Keratinocyte (primary cell): Measurements from ENCODE around the gene C22orf15. TPM values are rescaled to one million over a fixed set of nuclear protein-coding genes. Genes with fewer than 3 reads are reported as not detected.

ENCODE experiments used
- DNase-seq: peaks from one replicate; pipeline ENCODE4 v3.0.0-alpha.2; 2011; ENCODE audit warnings: low read depth, missing footprints, low spot score
- FAIRE-seq: peaks from 2 replicates; lab custom pipeline; 2011; peaks lifted over from hg19 to GRCh38; lab: Jason Lieb, UNC
- H2AFZ ChIP-seq: 2 replicates; pipeline ENCODE4 v1.6.0; 2012; ENCODE audit warnings: low read length, control low read depth, inconsistent platforms; ENCODE audit not compliant: control insufficient read depth
- H3K27ac ChIP-seq: 2 replicates; pipeline ENCODE4 v1.5.1; 2011; ENCODE audit warnings: low read length; ENCODE audit not compliant: control insufficient read depth, insufficient read depth
- H3K27me3 ChIP-seq: 3 replicates; pipeline ENCODE4 v1.6.0; 2011; ENCODE audit warnings: low read length; ENCODE audit not compliant: control insufficient read depth, insufficient read depth; ENCODE audit errors: extremely low read depth
- H3K36me3 ChIP-seq, 2 experiments: 2 replicates in 1 of 2; 3 replicates in 1 of 2; pipeline ENCODE4 v1.5.1; 2011; ENCODE audit warnings: low read length in 2 of 2, mild to moderate bottlenecking in 1 of 2; ENCODE audit not compliant: control insufficient read depth in 2 of 2, insufficient read depth in 2 of 2; ENCODE audit errors: extremely low read depth in 1 of 2
- H3K4me1 ChIP-seq: 3 replicates; pipeline ENCODE4 v1.5.1; 2011; ENCODE audit warnings: low read length; ENCODE audit not compliant: control insufficient read depth, insufficient read depth; ENCODE audit errors: extremely low read depth
- H3K4me2 ChIP-seq: 3 replicates; pipeline ENCODE4 v1.6.0; 2011; ENCODE audit warnings: low read depth, low read length; ENCODE audit not compliant: control insufficient read depth, insufficient read depth; ENCODE audit errors: extremely low read depth
- H3K4me3 ChIP-seq, 3 experiments: fragments of 200-600 bp in 1 of 3; sonication (generic) in 1 of 3; 2 replicates in 2 of 3; 3 replicates in 1 of 3; pipeline ENCODE4 v1.5.1; 2011 to 2016; ENCODE audit warnings: low read length in 3 of 3, mild to moderate bottlenecking in 3 of 3, control low read depth in 2 of 3, inconsistent platforms in 1 of 3, low read depth in 1 of 3, mixed read lengths in 1 of 3, mixed run types in 1 of 3, moderate library complexity in 1 of 3; ENCODE audit not compliant: control insufficient read depth in 2 of 3, insufficient read depth in 2 of 3; ENCODE audit errors: extremely low read depth in 1 of 3
- H3K79me2 ChIP-seq: 2 replicates; pipeline ENCODE4 v1.6.0; 2012; ENCODE audit warnings: low read length; ENCODE audit not compliant: control insufficient read depth, insufficient read depth
- H3K9ac ChIP-seq: 3 replicates; pipeline ENCODE4 v1.6.0; 2011; ENCODE audit warnings: low read length; ENCODE audit not compliant: control insufficient read depth, insufficient read depth; ENCODE audit errors: extremely low read depth
- H3K9me1 ChIP-seq: 3 replicates; pipeline ENCODE4 v1.6.0; 2011; ENCODE audit warnings: low read length; ENCODE audit not compliant: control insufficient read depth, insufficient read depth; ENCODE audit errors: extremely low read depth
- H3K9me3 ChIP-seq: 2 replicates; pipeline ENCODE4 v1.5.1; 2012; ENCODE audit warnings: low read depth, low read length; ENCODE audit not compliant: control insufficient read depth
- H4K20me1 ChIP-seq: 3 replicates; pipeline ENCODE4 v1.6.0; 2011; ENCODE audit warnings: low read length; ENCODE audit not compliant: control insufficient read depth, insufficient read depth; ENCODE audit errors: extremely low read depth
- EZH2 ChIP-seq: IDR thresholded peaks from one replicate; pipeline ENCODE4 v1.6.1; 2012; ENCODE audit warnings: inconsistent platforms, mild to moderate bottlenecking, low read length, moderate library complexity
- dilution Hi-C: fragments of 300-500 bp; cut with MboI; formaldehyde crosslinking; loops from one replicate; pipeline ENCODE4 v1.7.0; 2020; ENCODE audit warnings: low sequenced_read_pairs; ENCODE audit not compliant: extremely low pct_ligation_motif_present
- polyA plus RNA-seq, 5 experiments: library from polyadenylated mRNA; depleted of rRNA in 3 of 5; stranded (reverse) in 3 of 5; stranded (forward) in 1 of 5; unstranded in 1 of 5; fragments of >200 nt; gene quantifications; 1 replicate in 1 of 5; 2 replicates in 3 of 5; 3 replicates in 1 of 5; pipeline versions ENCODE4 v1.2.1 to v1.2.3, GENCODE V29; 2011 to 2012; ENCODE audit warnings: missing spikeins in 2 of 5, low read depth in 1 of 5, low replicate concordance in 1 of 5
- TF ChIP-seq, protein P1 (sequence below), 3 experiments: IDR thresholded peaks in 1 of 3; conservative IDR thresholded peaks in 1 of 3; optimal IDR thresholded peaks in 1 of 3; 2 replicates in 2 of 3; 3 replicates in 1 of 3; pipeline versions ENCODE3 to v1.5.1; 2011; ENCODE audit warnings: low read length in 3 of 3, mild to moderate bottlenecking in 3 of 3, moderate library complexity in 2 of 3, control low read depth in 1 of 3, inconsistent platforms in 1 of 3; ENCODE audit not compliant: insufficient read depth in 2 of 3; ENCODE audit errors: extremely low read depth in 1 of 3

C22orf15 gene
- polyA plus RNA-seq, 1 donor (not counting 4 experiments of a cell fraction or from before 2014, with no cell fraction given): not detected

DNA sequence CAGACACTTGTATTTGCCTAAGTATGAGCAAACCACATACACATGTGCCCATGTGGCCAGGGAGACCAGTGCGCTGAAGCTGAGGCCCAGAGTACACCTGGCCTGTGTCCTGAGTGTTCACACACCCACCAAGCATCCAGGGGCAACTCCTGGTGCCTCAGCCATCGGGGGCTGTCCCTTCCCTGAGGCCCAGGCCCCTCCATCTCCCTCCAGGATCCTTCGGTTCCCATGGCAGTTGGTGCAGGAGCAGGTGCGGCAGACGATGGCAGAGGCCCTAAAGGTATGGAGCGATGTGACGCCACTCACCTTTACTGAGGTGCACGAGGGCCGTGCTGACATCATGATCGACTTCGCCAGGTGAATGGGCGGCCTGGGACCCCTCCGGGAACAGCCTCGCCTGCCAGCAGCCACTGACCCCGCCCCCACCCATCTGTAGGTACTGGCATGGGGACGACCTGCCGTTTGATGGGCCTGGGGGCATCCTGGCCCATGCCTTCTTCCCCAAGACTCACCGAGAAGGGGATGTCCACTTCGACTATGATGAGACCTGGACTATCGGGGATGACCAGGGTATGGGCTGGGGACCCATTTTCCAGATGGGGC lies 17.5 kb downstream of the C22orf15 start:
- H3K27ac ChIP-seq: no peak overlapping the region
- FAIRE-seq (no peak), DNase-seq (no peak)
- H3K9ac ChIP-seq: no peak overlapping the region
- H4K20me1 ChIP-seq: no peaks in the 10 kb centered on the region
- H3K36me3 ChIP-seq: no peaks in the 10 kb centered on the region
- H3K4me3 ChIP-seq: no peak overlapping the region
- H3K4me1 ChIP-seq: peaks cover 15% of the 10 kb centered on the region
- dilution Hi-C loops: no loop called here
- no peaks in the 10 kb centered on the region for H3K27me3 ChIP-seq
- H3K4me2 ChIP-seq: no peak overlapping the region
- no peaks in the 10 kb centered on the region for H3K79me2 ChIP-seq
- H2AFZ ChIP-seq: no peak overlapping the region
- H3K9me1 ChIP-seq: no peaks in the 10 kb centered on the region
- no peaks in the 10 kb centered on the region for H3K9me3 ChIP-seq
- TF ChIP-seq, protein P1, sequence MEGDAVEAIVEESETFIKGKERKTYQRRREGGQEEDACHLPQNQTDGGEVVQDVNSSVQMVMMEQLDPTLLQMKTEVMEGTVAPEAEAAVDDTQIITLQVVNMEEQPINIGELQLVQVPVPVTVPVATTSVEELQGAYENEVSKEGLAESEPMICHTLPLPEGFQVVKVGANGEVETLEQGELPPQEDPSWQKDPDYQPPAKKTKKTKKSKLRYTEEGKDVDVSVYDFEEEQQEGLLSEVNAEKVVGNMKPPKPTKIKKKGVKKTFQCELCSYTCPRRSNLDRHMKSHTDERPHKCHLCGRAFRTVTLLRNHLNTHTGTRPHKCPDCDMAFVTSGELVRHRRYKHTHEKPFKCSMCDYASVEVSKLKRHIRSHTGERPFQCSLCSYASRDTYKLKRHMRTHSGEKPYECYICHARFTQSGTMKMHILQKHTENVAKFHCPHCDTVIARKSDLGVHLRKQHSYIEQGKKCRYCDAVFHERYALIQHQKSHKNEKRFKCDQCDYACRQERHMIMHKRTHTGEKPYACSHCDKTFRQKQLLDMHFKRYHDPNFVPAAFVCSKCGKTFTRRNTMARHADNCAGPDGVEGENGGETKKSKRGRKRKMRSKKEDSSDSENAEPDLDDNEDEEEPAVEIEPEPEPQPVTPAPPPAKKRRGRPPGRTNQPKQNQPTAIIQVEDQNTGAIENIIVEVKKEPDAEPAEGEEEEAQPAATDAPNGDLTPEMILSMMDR (optimal IDR thresholded peaks at IDR 0.05 in 1 of 3, IDR thresholded peaks at IDR 0.05 in 1 of 3, conservative IDR thresholded peaks at IDR 0.05 in 1 of 3; ENCODE audit: extremely low read depth in 1 of 3, insufficient read depth in 2 of 3, low read length in 3 of 3): no peak
- no peak for TF ChIP-seq EZH2

DNA sequence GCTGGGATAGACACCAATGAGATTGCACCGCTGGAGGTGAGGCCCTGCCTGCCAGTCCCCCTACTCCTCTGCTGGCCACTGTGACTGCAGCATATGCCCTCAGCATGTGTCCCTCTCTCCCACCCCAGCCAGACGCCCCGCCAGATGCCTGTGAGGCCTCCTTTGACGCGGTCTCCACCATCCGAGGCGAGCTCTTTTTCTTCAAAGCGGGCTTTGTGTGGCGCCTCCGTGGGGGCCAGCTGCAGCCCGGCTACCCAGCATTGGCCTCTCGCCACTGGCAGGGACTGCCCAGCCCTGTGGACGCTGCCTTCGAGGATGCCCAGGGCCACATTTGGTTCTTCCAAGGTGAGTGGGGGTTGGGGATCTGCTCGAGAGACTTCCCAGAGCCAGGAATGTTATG lies 18.3 kb downstream of the C22orf15 start:
- peak overlapping the region; percentile 37 for H3K4me2 ChIP-seq
- H3K4me3 ChIP-seq: no peak overlapping the region
- no peak overlapping the region for H3K9ac ChIP-seq
- H3K9me3 ChIP-seq: no peaks in the 10 kb centered on the region
- no peaks in the 10 kb centered on the region for H3K79me2 ChIP-seq
- no peaks in the 10 kb centered on the region for H4K20me1 ChIP-seq
- no peak for FAIRE-seq
- H3K27me3 ChIP-seq: no peaks in the 10 kb centered on the region
- dilution Hi-C loops: no loop called here
- peaks cover 16% of the 10 kb centered on the region for H3K4me1 ChIP-seq
- DNase-seq: no peak
- TF ChIP-seq, protein P1 (optimal IDR thresholded peaks at IDR 0.05 in 1 of 3, IDR thresholded peaks at IDR 0.05 in 1 of 3, conservative IDR thresholded peaks at IDR 0.05 in 1 of 3; ENCODE audit: extremely low read depth in 1 of 3, insufficient read depth in 2 of 3, low read length in 3 of 3): no peak
- TF ChIP-seq EZH2: no peak
- no peaks in the 10 kb centered on the region for H3K9me1 ChIP-seq
- H2AFZ ChIP-seq: peak overlapping the region; percentile 87
- peak overlapping the region; percentile 6 for H3K27ac ChIP-seq
- H3K36me3 ChIP-seq: no peaks in the 10 kb centered on the region
